ENCODE results near the gene MTR.

The MTR gene

DNA sequence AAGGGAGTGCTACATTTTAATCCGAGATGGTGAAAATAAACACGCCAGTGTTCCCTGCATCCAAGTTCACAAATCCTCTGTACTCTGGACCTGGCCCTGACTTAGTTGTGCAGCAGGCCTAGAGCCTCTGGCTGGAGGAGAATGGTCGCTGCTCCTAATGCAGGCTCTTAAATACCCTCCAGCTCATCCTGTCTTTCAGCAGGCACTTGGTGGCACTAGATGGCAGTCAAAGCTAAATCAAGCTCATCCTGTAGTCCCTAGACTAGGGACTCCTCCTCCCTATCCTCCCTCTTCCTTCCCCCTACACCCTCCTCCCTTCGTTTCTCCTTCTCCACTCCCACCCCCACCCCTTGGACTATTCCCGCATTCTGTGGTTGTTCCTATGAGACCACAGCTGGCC lies 41.6 kb upstream of the MTR start:
- DNase-seq (ENCODE audit: low spot score): no peak
- TF ChIP-seq, protein P1, sequence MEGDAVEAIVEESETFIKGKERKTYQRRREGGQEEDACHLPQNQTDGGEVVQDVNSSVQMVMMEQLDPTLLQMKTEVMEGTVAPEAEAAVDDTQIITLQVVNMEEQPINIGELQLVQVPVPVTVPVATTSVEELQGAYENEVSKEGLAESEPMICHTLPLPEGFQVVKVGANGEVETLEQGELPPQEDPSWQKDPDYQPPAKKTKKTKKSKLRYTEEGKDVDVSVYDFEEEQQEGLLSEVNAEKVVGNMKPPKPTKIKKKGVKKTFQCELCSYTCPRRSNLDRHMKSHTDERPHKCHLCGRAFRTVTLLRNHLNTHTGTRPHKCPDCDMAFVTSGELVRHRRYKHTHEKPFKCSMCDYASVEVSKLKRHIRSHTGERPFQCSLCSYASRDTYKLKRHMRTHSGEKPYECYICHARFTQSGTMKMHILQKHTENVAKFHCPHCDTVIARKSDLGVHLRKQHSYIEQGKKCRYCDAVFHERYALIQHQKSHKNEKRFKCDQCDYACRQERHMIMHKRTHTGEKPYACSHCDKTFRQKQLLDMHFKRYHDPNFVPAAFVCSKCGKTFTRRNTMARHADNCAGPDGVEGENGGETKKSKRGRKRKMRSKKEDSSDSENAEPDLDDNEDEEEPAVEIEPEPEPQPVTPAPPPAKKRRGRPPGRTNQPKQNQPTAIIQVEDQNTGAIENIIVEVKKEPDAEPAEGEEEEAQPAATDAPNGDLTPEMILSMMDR (IDR thresholded peaks at IDR 0.05; ENCODE audit: extremely low read depth, missing control alignments): no peak

DNA sequence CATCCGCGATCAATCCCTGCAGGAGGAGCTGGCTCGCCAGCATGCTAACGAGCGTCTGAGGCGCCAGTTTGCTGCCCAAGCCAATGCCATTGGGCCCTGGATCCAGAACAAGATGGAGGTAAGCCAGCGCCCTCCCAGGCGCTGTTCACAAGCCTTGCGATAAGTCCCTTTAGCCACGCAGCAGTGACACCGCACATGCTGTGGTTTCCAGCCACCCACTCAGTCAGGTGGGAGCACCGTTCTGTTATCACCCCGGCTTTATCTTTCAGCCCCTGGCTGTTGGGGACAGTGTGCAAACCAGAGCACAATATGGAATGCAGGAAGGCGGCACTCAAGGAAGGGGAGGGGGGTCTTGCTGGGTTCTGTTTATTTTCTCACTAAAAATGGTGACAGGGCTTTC lies 41.1 kb upstream of the MTR start:
- DNase-seq (ENCODE audit: low spot score): no peak
- TF ChIP-seq, protein P1 (IDR thresholded peaks at IDR 0.05; ENCODE audit: extremely low read depth, missing control alignments): no peak

DNA sequence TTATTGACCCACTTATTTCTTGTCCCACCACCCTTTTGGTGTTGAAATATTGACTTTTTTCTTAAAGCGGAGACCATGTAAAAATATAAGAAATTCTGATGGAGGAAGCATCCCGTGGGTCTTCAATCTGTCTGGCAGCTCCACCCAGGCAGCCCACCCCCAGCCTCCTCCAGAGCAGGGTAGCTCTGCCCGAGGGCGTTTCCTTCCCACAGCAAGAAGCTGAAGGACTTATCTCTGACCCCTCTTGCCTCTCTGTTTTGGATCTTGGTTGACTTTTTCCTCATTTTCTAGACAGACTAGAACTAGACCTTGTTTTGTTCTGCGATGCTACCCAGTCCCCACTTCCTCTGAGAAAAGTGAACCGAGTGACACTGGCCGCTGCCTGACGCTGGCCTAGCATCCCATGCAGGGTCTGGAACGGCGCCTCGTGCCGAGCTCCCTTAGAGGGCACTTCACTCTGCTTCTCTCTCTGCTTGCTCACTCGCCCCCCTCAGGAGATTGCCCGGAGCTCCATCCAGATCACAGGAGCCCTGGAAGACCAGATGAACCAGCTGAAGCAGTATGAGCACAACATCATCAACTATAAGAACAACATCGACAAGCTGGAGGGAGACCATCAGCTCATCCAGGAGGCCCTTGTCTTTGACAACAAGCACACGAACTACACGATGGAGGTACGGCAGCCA lies 40.4 kb upstream of the MTR start:
- DNase-seq (ENCODE audit: low spot score): no peak

DNA sequence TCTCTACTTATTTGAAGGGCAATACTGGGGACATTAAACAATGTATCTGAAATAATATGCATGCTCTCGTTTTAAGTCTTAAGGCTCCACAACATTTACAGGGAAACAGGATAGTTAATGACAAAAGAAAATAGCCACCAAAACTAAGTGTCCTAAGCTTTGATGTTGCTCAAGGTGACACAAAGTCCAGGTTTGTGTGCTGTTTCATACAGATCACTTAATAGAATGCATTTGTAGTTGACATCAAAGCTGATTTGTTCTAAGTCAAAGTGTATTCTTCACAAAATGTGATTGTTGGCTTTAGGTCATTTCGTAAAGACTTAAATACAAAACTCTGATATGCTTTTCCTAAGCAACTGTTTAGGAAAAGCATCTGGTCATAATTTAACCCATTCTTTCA lies 37.5 kb upstream of the MTR start:
- TF ChIP-seq, protein P1 (IDR thresholded peaks at IDR 0.05; ENCODE audit: extremely low read depth, missing control alignments): no peak
- no peak for DNase-seq (ENCODE audit: low spot score)

More for the DNA sequence above, 40.4 kb upstream of the MTR start:
- TF ChIP-seq, protein P1 (IDR thresholded peaks at IDR 0.05; ENCODE audit: extremely low read depth, missing control alignments): no peak

DNA sequence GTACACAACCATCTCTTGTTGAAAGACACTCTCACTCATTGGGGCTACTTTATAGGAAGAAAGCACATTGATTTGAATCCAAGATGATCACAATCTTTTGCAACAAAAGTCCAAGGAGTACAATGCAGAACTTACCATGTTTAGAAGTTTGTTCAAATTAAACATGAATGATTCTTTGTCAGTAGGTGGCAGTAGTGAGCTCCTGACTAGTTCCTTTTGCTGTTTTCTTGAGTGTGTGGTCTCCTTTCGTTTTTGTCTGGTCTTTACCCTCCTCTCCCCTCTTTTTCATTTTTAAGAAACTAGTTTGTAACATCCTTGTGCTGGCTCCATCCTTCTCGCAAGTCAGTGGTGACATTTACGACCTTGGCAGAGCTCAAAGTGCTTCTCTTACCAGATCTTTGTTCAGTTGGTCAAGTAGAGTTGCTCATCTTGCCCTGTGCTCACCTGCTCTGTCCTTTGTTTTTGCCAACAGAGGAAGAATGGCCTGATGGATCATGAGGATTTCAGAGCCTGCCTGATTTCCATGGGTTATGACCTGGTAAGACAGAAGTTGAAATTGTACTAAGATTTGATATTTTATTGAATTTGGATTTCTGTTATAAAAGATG lies 35.7 kb upstream of the MTR start:
- TF ChIP-seq, protein P1 (IDR thresholded peaks at IDR 0.05; ENCODE audit: extremely low read depth, missing control alignments): peak; percentile 27
- DNase-seq (ENCODE audit: low spot score): peak; percentile 63

DNA sequence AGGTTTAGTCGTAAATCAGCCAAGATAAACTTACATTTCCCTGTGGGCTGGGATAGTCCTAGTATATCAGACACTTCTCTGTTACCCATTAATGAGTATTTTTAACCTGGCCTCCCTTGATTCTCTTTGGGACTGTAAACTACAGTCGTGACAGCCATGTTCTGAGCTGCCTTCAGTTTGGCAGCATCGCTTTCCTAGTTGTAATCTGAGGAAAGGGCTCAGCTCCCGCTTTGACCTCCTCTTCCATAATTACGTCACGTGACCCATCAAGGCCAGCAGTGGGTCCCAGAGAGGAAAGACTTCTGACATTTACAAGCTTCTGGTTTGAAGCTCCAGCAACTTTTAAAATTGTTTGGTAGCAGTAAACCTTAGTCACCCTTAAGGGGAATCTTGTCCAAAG lies 34.6 kb upstream of the MTR start:
- TF ChIP-seq, protein P1 (IDR thresholded peaks at IDR 0.05; ENCODE audit: extremely low read depth, missing control alignments): no peak
- no peak for DNase-seq (ENCODE audit: low spot score)

DNA sequence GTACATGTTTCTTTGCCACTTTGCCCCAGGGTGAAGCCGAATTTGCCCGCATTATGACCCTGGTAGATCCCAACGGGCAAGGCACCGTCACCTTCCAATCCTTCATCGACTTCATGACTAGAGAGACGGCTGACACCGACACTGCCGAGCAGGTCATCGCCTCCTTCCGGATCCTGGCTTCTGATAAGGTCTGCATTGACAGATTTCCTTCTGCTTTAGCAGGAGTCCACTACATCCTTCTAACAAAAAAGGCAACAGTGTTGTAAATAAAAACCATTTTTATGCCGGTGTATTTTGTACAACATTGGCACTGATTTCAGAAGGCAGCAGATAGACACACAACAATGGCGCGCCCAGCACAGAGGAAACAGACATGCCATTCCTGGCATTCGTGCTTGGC lies 34.1 kb upstream of the MTR start:
- TF ChIP-seq, protein P1 (IDR thresholded peaks at IDR 0.05; ENCODE audit: extremely low read depth, missing control alignments): no peak
- no peak for DNase-seq (ENCODE audit: low spot score)
